Thyroid gland (tissue), 4 donors: ENCODE results near the gene CDH4.

Source experiments
- POLR2A ChIP-seq, 2 donors: fragments of 450-650 bp; IDR thresholded peaks; one replicate each; pipeline ENCODE4 v1.6.1; 2017; ENCODE audit warnings: antibody characterized with exemption in 2 of 2, mild to moderate bottlenecking in 2 of 2, moderate library complexity in 1 of 2
- TF ChIP-seq, protein P1 (sequence below), 6 experiments: fragments of 200-600 bp in 3 of 6; fragments of 450-650 bp in 3 of 6; sonication (generic) in 3 of 6; IDR thresholded peaks; one replicate each; pipeline ENCODE4 v1.5.1; 2016 to 2019; ENCODE audit warnings: antibody characterized with exemption in 6 of 6, mild to moderate bottlenecking in 2 of 6, inconsistent platforms in 1 of 6, moderate library complexity in 1 of 6

DNA sequence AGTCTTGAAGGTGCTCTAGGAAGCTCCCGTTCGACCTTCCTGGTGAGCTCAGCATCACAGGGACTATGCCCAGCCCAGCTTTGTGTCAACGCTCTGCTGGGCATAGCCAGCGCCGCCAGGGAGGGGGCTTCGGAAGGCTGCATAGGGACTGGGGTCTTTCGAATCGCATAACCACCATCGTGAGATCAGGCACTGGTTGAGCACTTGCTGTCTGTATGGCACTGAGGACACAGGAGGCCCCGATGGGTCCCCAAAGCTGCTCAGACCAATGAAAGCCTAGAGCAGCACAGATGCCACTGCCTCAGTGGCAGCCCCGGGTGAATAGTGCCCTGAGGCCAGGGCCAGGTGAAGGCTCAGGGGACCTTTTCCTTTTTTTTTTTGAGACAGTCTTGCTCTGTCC is 716.9 kb downstream of the CDH4 start:
- TF ChIP-seq, protein P1, sequence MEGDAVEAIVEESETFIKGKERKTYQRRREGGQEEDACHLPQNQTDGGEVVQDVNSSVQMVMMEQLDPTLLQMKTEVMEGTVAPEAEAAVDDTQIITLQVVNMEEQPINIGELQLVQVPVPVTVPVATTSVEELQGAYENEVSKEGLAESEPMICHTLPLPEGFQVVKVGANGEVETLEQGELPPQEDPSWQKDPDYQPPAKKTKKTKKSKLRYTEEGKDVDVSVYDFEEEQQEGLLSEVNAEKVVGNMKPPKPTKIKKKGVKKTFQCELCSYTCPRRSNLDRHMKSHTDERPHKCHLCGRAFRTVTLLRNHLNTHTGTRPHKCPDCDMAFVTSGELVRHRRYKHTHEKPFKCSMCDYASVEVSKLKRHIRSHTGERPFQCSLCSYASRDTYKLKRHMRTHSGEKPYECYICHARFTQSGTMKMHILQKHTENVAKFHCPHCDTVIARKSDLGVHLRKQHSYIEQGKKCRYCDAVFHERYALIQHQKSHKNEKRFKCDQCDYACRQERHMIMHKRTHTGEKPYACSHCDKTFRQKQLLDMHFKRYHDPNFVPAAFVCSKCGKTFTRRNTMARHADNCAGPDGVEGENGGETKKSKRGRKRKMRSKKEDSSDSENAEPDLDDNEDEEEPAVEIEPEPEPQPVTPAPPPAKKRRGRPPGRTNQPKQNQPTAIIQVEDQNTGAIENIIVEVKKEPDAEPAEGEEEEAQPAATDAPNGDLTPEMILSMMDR (IDR thresholded peaks at IDR 0.05) = no peak
- no peak for TF ChIP-seq POLR2A (IDR thresholded peaks at IDR 0.05)
